ENCODE results near the gene GALNT12. TPM values are rescaled to one million over a fixed set of nuclear protein-coding genes. Genes with fewer than 3 reads are reported as not detected.

Gene GALNT12
- total RNA-seq, 1 donor from 2014 or later: 2.6 TPM

- TF ChIP-seq CTCF (IDR thresholded peaks at IDR 0.05; ENCODE audit: insufficient read depth, low read length, severe bottlenecking): no peak
- Histone ChIP-seq H3K27me3 (ENCODE audit: control insufficient read depth, insufficient read depth, low read length) (peaks cover 2% of the 10 kb centered on the region), H3K36me3 (ENCODE audit: control insufficient read depth, insufficient read depth, low read length) (no peaks in the 10 kb centered on the region), H3K4me3 (ENCODE audit: low read depth, low read length) (no peak overlapping the region)
- FAIRE-seq (no peak), DNase-seq (ENCODE audit: low read depth) (no peak)
Observed at GRCh38 chr9:98879963-98880310, 72.5 kb downstream of the GALNT12 start.

- no peaks in the 10 kb centered on the region for H3K36me3 ChIP-seq (ENCODE audit: control insufficient read depth, insufficient read depth, low read length)
- peaks cover 2% of the 10 kb centered on the region for H3K27me3 ChIP-seq (ENCODE audit: control insufficient read depth, insufficient read depth, low read length)
- no peak for TF ChIP-seq CTCF (IDR thresholded peaks at IDR 0.05; ENCODE audit: insufficient read depth, low read length, severe bottlenecking)
- no peak for FAIRE-seq
- no peak overlapping the region for H3K4me3 ChIP-seq (ENCODE audit: low read depth, low read length)
- no peak for DNase-seq (ENCODE audit: low read depth)
Observed at GRCh38 chr9:98880311-98881015, 73.0 kb downstream of the GALNT12 start.

GRCh38 chr9:98881356-98881755 lies 73.9 kb downstream of the GALNT12 start:
- FAIRE-seq: no peak
- no peak for DNase-seq (ENCODE audit: low read depth)
- Histone ChIP-seq H3K36me3 (ENCODE audit: control insufficient read depth, insufficient read depth, low read length) (no peaks in the 10 kb centered on the region), H3K27me3 (ENCODE audit: control insufficient read depth, insufficient read depth, low read length) (peaks cover 2% of the 10 kb centered on the region), H3K4me3 (ENCODE audit: low read depth, low read length) (no peak overlapping the region)
- TF ChIP-seq CTCF (IDR thresholded peaks at IDR 0.05; ENCODE audit: insufficient read depth, low read length, severe bottlenecking): no peak

- Histone ChIP-seq H3K4me3 (ENCODE audit: low read depth, low read length) (no peak overlapping the region), H3K27me3 (ENCODE audit: control insufficient read depth, insufficient read depth, low read length) (peaks cover 4% of the 10 kb centered on the region), H3K36me3 (ENCODE audit: control insufficient read depth, insufficient read depth, low read length) (no peaks in the 10 kb centered on the region)
- FAIRE-seq (no peak), DNase-seq (ENCODE audit: low read depth) (no peak)
- TF ChIP-seq CTCF (IDR thresholded peaks at IDR 0.05; ENCODE audit: insufficient read depth, low read length, severe bottlenecking): no peak
Observed at GRCh38 chr9:98881836-98882568, 74.5 kb downstream of the GALNT12 start.

GRCh38 chr9:98882569-98882923 lies 75.1 kb downstream of the GALNT12 start:
- Histone ChIP-seq H3K27me3 (ENCODE audit: control insufficient read depth, insufficient read depth, low read length) (peaks cover 4% of the 10 kb centered on the region), H3K4me3 (ENCODE audit: low read depth, low read length) (no peak overlapping the region), H3K36me3 (ENCODE audit: control insufficient read depth, insufficient read depth, low read length) (no peaks in the 10 kb centered on the region)
- FAIRE-seq: no peak
- TF ChIP-seq CTCF (IDR thresholded peaks at IDR 0.05; ENCODE audit: insufficient read depth, low read length, severe bottlenecking): no peak
- no peak for DNase-seq (ENCODE audit: low read depth)
